ENCODE data around the gene FAM13A.

FAM13A gene

DNA sequence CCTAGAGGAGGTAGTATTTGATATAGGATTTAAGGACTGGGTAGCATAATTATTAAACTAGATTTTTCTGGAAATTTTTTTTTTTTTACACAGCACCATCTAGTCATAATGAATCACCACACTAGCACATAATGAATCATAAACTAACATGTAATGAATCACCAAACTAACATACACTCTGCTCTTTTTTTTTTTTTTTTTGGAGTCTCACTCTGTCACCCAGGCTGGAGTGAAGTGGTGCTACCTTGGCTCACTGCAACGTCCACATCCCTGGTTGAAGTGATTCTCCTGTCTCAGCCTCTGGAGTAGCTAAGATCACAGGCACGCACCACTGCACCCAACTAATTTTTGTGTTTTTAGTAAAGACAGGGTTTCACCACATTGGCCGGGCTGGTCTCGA lies 92.5 kb downstream of the FAM13A start:
- no peaks in the 10 kb centered on the region for H3K27me3 ChIP-seq (replicated peaks; ENCODE audit: insufficient read depth, low read length)
- H3K9me3 ChIP-seq (replicated peaks; ENCODE audit: insufficient read depth, low read length) = no peaks in the 10 kb centered on the region
- H3K4me2 ChIP-seq (ENCODE audit: low read depth, low read length) = no peak overlapping the region
- H2AFZ ChIP-seq (ENCODE audit: low read length) = no peak overlapping the region
- no peaks in the 10 kb centered on the region for H3K36me3 ChIP-seq (replicated peaks; ENCODE audit: insufficient read depth, low read length)
- H3K27ac ChIP-seq (ENCODE audit: low read length) = no peak overlapping the region
- no peaks in the 10 kb centered on the region for H3K79me2 ChIP-seq (ENCODE audit: low read length)
- no peaks in the 10 kb centered on the region for H3F3A ChIP-seq (ENCODE audit: insufficient read depth, low read length)
- no peaks in the 10 kb centered on the region for H3K9me2 ChIP-seq (replicated peaks; ENCODE audit: insufficient read depth, low read length)
- H3K4me3 ChIP-seq (ENCODE audit: low read length) = no peak overlapping the region
- H3K9ac ChIP-seq (ENCODE audit: low read length) = no peak overlapping the region
- no peak for TF ChIP-seq EZH2 (optimal IDR thresholded peaks at IDR 0.05; ENCODE audit: low read depth, low read length)
- TF ChIP-seq, protein P1, sequence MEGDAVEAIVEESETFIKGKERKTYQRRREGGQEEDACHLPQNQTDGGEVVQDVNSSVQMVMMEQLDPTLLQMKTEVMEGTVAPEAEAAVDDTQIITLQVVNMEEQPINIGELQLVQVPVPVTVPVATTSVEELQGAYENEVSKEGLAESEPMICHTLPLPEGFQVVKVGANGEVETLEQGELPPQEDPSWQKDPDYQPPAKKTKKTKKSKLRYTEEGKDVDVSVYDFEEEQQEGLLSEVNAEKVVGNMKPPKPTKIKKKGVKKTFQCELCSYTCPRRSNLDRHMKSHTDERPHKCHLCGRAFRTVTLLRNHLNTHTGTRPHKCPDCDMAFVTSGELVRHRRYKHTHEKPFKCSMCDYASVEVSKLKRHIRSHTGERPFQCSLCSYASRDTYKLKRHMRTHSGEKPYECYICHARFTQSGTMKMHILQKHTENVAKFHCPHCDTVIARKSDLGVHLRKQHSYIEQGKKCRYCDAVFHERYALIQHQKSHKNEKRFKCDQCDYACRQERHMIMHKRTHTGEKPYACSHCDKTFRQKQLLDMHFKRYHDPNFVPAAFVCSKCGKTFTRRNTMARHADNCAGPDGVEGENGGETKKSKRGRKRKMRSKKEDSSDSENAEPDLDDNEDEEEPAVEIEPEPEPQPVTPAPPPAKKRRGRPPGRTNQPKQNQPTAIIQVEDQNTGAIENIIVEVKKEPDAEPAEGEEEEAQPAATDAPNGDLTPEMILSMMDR (IDR thresholded peaks at IDR 0.05; ENCODE audit: low read length) = no peak
- TF ChIP-seq EZH2phosphoT487 (IDR thresholded peaks at IDR 0.05; ENCODE audit: low read length) = no peak
- no peak for DNase-seq
- H4K20me1 ChIP-seq (ENCODE audit: insufficient read depth, low read length) = no peaks in the 10 kb centered on the region
- no peaks in the 10 kb centered on the region for H3K4me1 ChIP-seq (ENCODE audit: low read length)

GRCh38 chr4:88963817-88964216 lies 93.2 kb downstream of the FAM13A start:
- Histone ChIP-seq H2AFZ (ENCODE audit: low read length) (no peak overlapping the region), H3K27me3 (replicated peaks; ENCODE audit: insufficient read depth, low read length) (no peaks in the 10 kb centered on the region), H3K9me2 (replicated peaks; ENCODE audit: insufficient read depth, low read length) (no peaks in the 10 kb centered on the region), H3K4me1 (ENCODE audit: low read length) (no peaks in the 10 kb centered on the region), H3K4me3 (ENCODE audit: low read length) (no peak overlapping the region), H3K9ac (ENCODE audit: low read length) (no peak overlapping the region), H3K27ac (ENCODE audit: low read length) (no peak overlapping the region), H3K36me3 (replicated peaks; ENCODE audit: insufficient read depth, low read length) (no peaks in the 10 kb centered on the region), H3K4me2 (ENCODE audit: low read depth, low read length) (no peak overlapping the region), H3K9me3 (replicated peaks; ENCODE audit: insufficient read depth, low read length) (no peaks in the 10 kb centered on the region), H4K20me1 (ENCODE audit: insufficient read depth, low read length) (no peaks in the 10 kb centered on the region), H3F3A (ENCODE audit: insufficient read depth, low read length) (no peaks in the 10 kb centered on the region), H3K79me2 (ENCODE audit: low read length) (no peaks in the 10 kb centered on the region)
- TF ChIP-seq, protein P1 (IDR thresholded peaks at IDR 0.05; ENCODE audit: low read length) = no peak
- no peak for TF ChIP-seq EZH2 (optimal IDR thresholded peaks at IDR 0.05; ENCODE audit: low read depth, low read length)
- TF ChIP-seq EZH2phosphoT487 (IDR thresholded peaks at IDR 0.05; ENCODE audit: low read length) = no peak
- no peak for DNase-seq

GRCh38 chr4:88962396-88962795 lies 94.6 kb downstream of the FAM13A start:
- Histone ChIP-seq H3K27ac (ENCODE audit: low read length) (no peak overlapping the region), H3F3A (ENCODE audit: insufficient read depth, low read length) (no peaks in the 10 kb centered on the region), H3K27me3 (replicated peaks; ENCODE audit: insufficient read depth, low read length) (no peaks in the 10 kb centered on the region), H3K9me3 (replicated peaks; ENCODE audit: insufficient read depth, low read length) (no peaks in the 10 kb centered on the region), H3K4me2 (ENCODE audit: low read depth, low read length) (no peak overlapping the region), H3K4me1 (ENCODE audit: low read length) (no peaks in the 10 kb centered on the region), H3K79me2 (ENCODE audit: low read length) (no peaks in the 10 kb centered on the region), H3K9me2 (replicated peaks; ENCODE audit: insufficient read depth, low read length) (no peaks in the 10 kb centered on the region), H3K36me3 (replicated peaks; ENCODE audit: insufficient read depth, low read length) (no peaks in the 10 kb centered on the region), H3K9ac (ENCODE audit: low read length) (no peak overlapping the region), H2AFZ (ENCODE audit: low read length) (no peak overlapping the region), H3K4me3 (ENCODE audit: low read length) (no peak overlapping the region), H4K20me1 (ENCODE audit: insufficient read depth, low read length) (no peaks in the 10 kb centered on the region)
- DNase-seq = no peak
- TF ChIP-seq, protein P1 (IDR thresholded peaks at IDR 0.05; ENCODE audit: low read length) = no peak
- TF ChIP-seq EZH2phosphoT487 (IDR thresholded peaks at IDR 0.05; ENCODE audit: low read length) (no peak), EZH2 (optimal IDR thresholded peaks at IDR 0.05; ENCODE audit: low read depth, low read length) (no peak)

Measured in MM.1S (cell line).